WTC11 (cell line): ENCODE results near the gene ICAM3. TPM values are rescaled to one million over a fixed set of nuclear protein-coding genes. Genes with fewer than 3 reads are reported as not detected.
A peak's percentile ranks its signal among the peaks of the same experiment; 100 is the strongest.

Experiments
- ATAC-seq: fragments of 200-7000 bp; cut with Tn5 transposase; 2 replicates; pipeline ENCODE4 v1.10.0; 2021; ENCODE audit warnings: mild to moderate bottlenecking, moderate library complexity
- CTCF ChIA-PET: fragments of 300-600 bp; sonication (Branson Sonifier 250); formaldehyde crosslinking; loops from one replicate; lab custom pipeline; 2021; ENCODE audit warnings: antibody characterized with exemption; lab: Charles Lee
- POLR2A ChIA-PET: fragments of 350-600 bp; sonication (Branson Sonifier 250); formaldehyde crosslinking; loops from one replicate; lab custom pipeline; 2021; ENCODE audit warnings: antibody characterized with exemption; lab: Charles Lee
- DNase-seq: peaks from one replicate; pipeline ENCODE4 v3.0.0; 2021; ENCODE audit warnings: low spot score
- H3K27ac Mint-ChIP-seq: 2 replicates; pipeline ENCODE4 v1.8.0; 2021; ENCODE audit warnings: mixed read lengths
- H3K27me3 Mint-ChIP-seq: 2 replicates; pipeline ENCODE4 v1.8.0; 2021; ENCODE audit warnings: low read depth, mild to moderate bottlenecking, moderate library complexity, mixed read lengths
- H3K36me3 Mint-ChIP-seq: 2 replicates; pipeline ENCODE4 v1.8.0; 2021; ENCODE audit warnings: mixed read lengths
- H3K4me1 Mint-ChIP-seq: 2 replicates; pipeline ENCODE4 v1.8.0; 2022; ENCODE audit warnings: mixed read lengths
- H3K4me3 Mint-ChIP-seq: 2 replicates; pipeline ENCODE4 v1.8.0; 2021; ENCODE audit warnings: mild to moderate bottlenecking, moderate library complexity, mixed read lengths
- H3K9me3 Mint-ChIP-seq: 2 replicates; pipeline ENCODE4 v1.8.0; 2021; ENCODE audit warnings: mixed read lengths
- CREB1 ChIP-seq: sonication (generic); formaldehyde crosslinking; IDR thresholded peaks from 2 replicates; pipeline ENCODE4 v1.8.0; 2023; ENCODE audit warnings: mild to moderate bottlenecking, missing genetic modification reagents
- ELF4 ChIP-seq: sonication (generic); formaldehyde crosslinking; IDR thresholded peaks from 2 replicates; pipeline ENCODE4 v1.8.1; 2022; ENCODE audit warnings: low read depth, mild to moderate bottlenecking, moderate library complexity, missing genetic modification reagents
- FOXJ3 ChIP-seq: sonication (generic); formaldehyde crosslinking; IDR thresholded peaks from 2 replicates; pipeline ENCODE4 v1.9.0; 2021; ENCODE audit warnings: missing genetic modification reagents, mild to moderate bottlenecking, borderline replicate concordance
- GABPB1 ChIP-seq: sonication (generic); formaldehyde crosslinking; IDR thresholded peaks from 2 replicates; pipeline ENCODE4 v1.8.1; 2023; ENCODE audit warnings: mild to moderate bottlenecking, missing genetic modification reagents
- GRHL2 ChIP-seq: fragments of 250-450 bp; sonication (Bioruptor Pico); IDR thresholded peaks from 2 replicates; pipeline ENCODE4 v1.8.0; 2022; ENCODE audit warnings: mild to moderate bottlenecking, moderate library complexity; ENCODE audit not compliant: insufficient replicate concordance, severe bottlenecking
- NFYB ChIP-seq: sonication (generic); formaldehyde crosslinking; conservative IDR thresholded peaks from 2 replicates; pipeline ENCODE4 v1.8.0; 2022; ENCODE audit warnings: low read depth, missing genetic modification reagents
- NR1H2 ChIP-seq: sonication (generic); formaldehyde crosslinking; IDR thresholded peaks from 2 replicates; pipeline ENCODE4 v1.9.0; 2021; ENCODE audit warnings: mild to moderate bottlenecking, moderate library complexity, missing genetic modification reagents
- RORB ChIP-seq: fragments of 250-450 bp; sonication (Bioruptor Pico); IDR thresholded peaks from 2 replicates; pipeline ENCODE4 v1.9.0; 2021; ENCODE audit warnings: mild to moderate bottlenecking
- TCF7 ChIP-seq: sonication (generic); formaldehyde crosslinking; IDR thresholded peaks from 2 replicates; pipeline ENCODE4 v1.8.0; 2022; ENCODE audit warnings: mild to moderate bottlenecking, low read depth, missing genetic modification reagents, moderate library complexity
- TEAD4 ChIP-seq: sonication (generic); formaldehyde crosslinking; IDR thresholded peaks from 2 replicates; pipeline ENCODE4 v1.8.0; 2022; ENCODE audit warnings: mild to moderate bottlenecking, missing genetic modification reagents
- ZNF263 ChIP-seq: sonication (generic); formaldehyde crosslinking; IDR thresholded peaks from 2 replicates; pipeline ENCODE4 v1.8.1; 2022; ENCODE audit warnings: low read depth, mild to moderate bottlenecking, moderate library complexity, missing genetic modification reagents
- ZNF317 ChIP-seq: sonication (generic); formaldehyde crosslinking; IDR thresholded peaks from 2 replicates; pipeline ENCODE4 v1.8.1; 2023; ENCODE audit warnings: low read depth, mild to moderate bottlenecking, moderate library complexity, missing genetic modification reagents, borderline replicate concordance
- total RNA-seq: library from RNA; stranded (reverse); gene quantifications from 3 replicates; pipeline ENCODE4 v1.2.3, GENCODE V29; 2021
- TF ChIP-seq, protein P1 (sequence below): sonication (generic); formaldehyde crosslinking; IDR thresholded peaks from 2 replicates; pipeline ENCODE4 v1.8.0; 2022; ENCODE audit warnings: missing genetic modification reagents
- TF ChIP-seq, protein P2 (sequence below): fragments of 250-450 bp; sonication (Bioruptor Pico); IDR thresholded peaks from 2 replicates; pipeline ENCODE4 v2.1.2; 2022; ENCODE audit warnings: mild to moderate bottlenecking, moderate library complexity
- TF ChIP-seq, protein P3 (sequence below): sonication (generic); formaldehyde crosslinking; IDR thresholded peaks from 2 replicates; pipeline ENCODE4 v1.8.0; 2023; ENCODE audit warnings: mild to moderate bottlenecking, missing genetic modification reagents
- TF ChIP-seq, protein P4 (sequence below): sonication (generic); formaldehyde crosslinking; IDR thresholded peaks from 2 replicates; pipeline ENCODE4 v1.8.0; 2023; ENCODE audit warnings: missing genetic modification reagents, mild to moderate bottlenecking, borderline replicate concordance
- TF ChIP-seq, protein P5 (sequence below): fragments of 250-450 bp; sonication (Bioruptor Pico); IDR thresholded peaks from 2 replicates; pipeline ENCODE4 v1.9.0; 2021; ENCODE audit warnings: mild to moderate bottlenecking

ICAM3 gene
- total RNA-seq, 1 experiment from 2014 or later, result 18.7 TPM

DNA sequence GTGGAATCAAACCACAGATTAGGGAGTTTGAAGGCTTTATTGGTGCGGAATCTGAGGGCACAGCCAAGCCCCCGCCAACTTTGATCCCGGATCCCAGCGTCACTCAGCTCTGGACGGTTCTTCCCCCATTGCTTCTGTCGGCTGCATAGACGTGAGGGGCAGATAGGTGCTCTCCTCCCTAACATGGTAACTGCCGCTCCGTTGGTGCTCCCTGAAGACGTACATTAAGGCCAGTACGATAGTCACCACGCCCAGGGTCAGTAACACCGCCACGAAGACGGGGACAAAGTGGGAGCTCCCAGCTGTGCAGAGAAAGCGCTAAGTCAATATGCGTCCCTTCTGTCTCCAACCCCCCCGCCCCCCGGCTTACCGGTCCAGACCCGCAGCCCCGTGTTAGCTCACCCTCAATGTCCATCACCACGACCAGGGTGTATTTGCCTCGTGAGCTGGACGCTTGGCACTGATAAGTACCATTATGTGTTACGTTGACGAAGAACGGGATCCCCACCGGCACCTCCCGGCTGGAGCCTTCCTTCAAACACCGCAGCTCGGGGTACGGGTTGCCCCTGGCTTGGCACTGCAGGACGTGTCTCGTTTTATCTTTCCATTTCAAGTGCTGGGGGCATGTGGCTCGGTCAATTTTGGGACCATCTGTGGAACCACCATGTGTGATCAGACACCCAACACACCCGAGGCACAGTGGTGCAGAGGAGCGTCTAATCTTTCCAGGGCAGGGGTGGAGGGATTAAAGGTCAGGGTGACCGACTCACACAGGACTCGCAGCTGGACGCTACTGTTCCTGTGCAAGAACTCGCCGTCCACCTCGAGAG lies 5.5 kb downstream of the ICAM3 start:
- no peaks in the 10 kb centered on the region for H3K9me3 Mint-ChIP-seq
- TF ChIP-seq ZNF317 (no peak), ZNF263 (CRISPR knock-in tag) (peak; percentile 76; the same call in 1 of the 2 replicates), GABPB1 (CRISPR knock-in tag) (0 out of 2 replicates have a peak, but pooled peaks have one; percentile 2), RORB (CRISPR knock-in tag) (no peak)
- TF ChIP-seq, protein P1, sequence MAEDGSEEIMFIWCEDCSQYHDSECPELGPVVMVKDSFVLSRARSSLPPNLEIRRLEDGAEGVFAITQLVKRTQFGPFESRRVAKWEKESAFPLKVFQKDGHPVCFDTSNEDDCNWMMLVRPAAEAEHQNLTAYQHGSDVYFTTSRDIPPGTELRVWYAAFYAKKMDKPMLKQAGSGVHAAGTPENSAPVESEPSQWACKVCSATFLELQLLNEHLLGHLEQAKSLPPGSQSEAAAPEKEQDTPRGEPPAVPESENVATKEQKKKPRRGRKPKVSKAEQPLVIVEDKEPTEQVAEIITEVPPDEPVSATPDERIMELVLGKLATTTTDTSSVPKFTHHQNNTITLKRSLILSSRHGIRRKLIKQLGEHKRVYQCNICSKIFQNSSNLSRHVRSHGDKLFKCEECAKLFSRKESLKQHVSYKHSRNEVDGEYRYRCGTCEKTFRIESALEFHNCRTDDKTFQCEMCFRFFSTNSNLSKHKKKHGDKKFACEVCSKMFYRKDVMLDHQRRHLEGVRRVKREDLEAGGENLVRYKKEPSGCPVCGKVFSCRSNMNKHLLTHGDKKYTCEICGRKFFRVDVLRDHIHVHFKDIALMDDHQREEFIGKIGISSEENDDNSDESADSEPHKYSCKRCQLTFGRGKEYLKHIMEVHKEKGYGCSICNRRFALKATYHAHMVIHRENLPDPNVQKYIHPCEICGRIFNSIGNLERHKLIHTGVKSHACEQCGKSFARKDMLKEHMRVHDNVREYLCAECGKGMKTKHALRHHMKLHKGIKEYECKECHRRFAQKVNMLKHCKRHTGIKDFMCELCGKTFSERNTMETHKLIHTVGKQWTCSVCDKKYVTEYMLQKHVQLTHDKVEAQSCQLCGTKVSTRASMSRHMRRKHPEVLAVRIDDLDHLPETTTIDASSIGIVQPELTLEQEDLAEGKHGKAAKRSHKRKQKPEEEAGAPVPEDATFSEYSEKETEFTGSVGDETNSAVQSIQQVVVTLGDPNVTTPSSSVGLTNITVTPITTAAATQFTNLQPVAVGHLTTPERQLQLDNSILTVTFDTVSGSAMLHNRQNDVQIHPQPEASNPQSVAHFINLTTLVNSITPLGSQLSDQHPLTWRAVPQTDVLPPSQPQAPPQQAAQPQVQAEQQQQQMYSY (CRISPR knock-in tag), result no peak
- peaks cover 14% of the 10 kb centered on the region for H3K36me3 Mint-ChIP-seq
- H3K4me1 Mint-ChIP-seq, result peaks cover 23% of the 10 kb centered on the region
- peak overlapping the region; percentile 93 for H3K4me3 Mint-ChIP-seq
- H3K27me3 Mint-ChIP-seq, result peaks cover 10% of the 10 kb centered on the region
- no peak for DNase-seq
- CTCF ChIA-PET, result interaction anchor here (0.6 to 5.1 kb wide), 22 partner anchors 9 to 366 kb away, joined by 3 to 55 read pairs (median 4); partner anchors contain the start of genes FDX2, ICAM1, ICAM5 and TYK2
- peak overlapping the region; percentile 74; the same call in 1 of the 2 replicates for H3K27ac Mint-ChIP-seq
- POLR2A ChIA-PET, result interaction anchor here (0.6 to 1.9 kb wide), 14 partner anchors 10 to 1752 kb away, joined by 3 to 18 read pairs (median 4); partner anchors contain the start of genes ICAM1, ICAM5 and TYK2
- peak; percentile 16 for ATAC-seq

DNA sequence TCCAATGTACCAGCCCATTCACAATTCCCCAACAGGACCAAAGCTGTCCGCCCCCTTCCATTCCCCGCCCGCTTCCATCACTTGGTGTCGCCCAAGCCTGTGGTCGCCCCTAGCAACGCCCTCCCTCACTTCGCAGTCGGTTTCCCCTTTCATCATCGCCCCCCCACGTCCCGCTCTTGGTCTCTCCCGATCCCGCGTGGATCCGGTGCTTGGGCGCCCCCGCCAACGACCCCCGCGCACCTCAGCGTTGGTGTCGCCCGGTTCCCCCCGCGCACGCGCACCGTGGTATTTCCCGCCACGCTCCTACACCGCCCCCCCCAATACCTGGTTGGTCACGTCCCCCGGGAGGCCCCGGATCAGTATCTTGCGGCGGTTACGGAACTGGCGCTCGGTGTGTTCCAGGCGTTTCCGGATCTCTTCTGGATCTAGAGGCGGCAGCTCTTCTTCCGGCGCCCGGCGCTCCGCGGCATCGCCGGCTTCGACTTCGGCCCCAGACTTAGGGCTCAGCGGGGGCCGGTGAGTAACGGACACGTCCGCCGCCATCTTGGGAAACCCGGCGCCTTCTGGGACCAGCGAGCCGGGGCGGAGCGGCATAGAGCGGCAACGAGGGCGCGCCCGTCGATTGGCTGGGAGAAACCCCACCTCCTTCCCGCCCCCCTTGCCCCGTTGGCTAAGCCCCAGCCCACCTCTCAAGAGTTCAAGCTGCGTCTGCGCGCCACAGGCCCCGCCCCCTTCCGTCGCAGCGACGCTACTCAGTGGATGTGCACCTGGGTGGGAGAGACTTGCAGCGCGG lies 6.3 kb downstream of the ICAM3 start, which contains the start of gene RAVER1:
TSS of gene RAVER1 (minus strand) at position 565 of the 793 bp plus-strand sequence. CDS start at position 543, 22 bp downstream.
- no peaks in the 10 kb centered on the region for H3K9me3 Mint-ChIP-seq
- H3K36me3 Mint-ChIP-seq, result peaks cover 19% of the 10 kb centered on the region
- H3K27me3 Mint-ChIP-seq, result peaks cover 10% of the 10 kb centered on the region
- peak; percentile 98 for DNase-seq
- peaks cover 16% of the 10 kb centered on the region for H3K4me1 Mint-ChIP-seq
- ChIA-PET POLR2A (interaction anchor here (0.6 to 1.9 kb wide), 8 partner anchors 12 to 1753 kb away, joined by 3 to 18 read pairs (median 4); partner anchors contain the start of gene ICAM5), CTCF (interaction anchor here (0.6 to 5.1 kb wide), 18 partner anchors 10 to 366 kb away, joined by 3 to 55 read pairs (median 5); partner anchors contain the start of genes FDX2, ICAM1, ICAM5 and TYK2)
- H3K4me3 Mint-ChIP-seq, result peak within 1 kb of the TSS; percentile 93
- ATAC-seq, result peak; percentile 91
- H3K27ac Mint-ChIP-seq, result peak within 1 kb of the TSS; percentile 90
- peak; percentile 37; the same call in 1 of the 2 replicates for TF ChIP-seq TEAD4 (CRISPR knock-in tag)
- TF ChIP-seq, protein P2, sequence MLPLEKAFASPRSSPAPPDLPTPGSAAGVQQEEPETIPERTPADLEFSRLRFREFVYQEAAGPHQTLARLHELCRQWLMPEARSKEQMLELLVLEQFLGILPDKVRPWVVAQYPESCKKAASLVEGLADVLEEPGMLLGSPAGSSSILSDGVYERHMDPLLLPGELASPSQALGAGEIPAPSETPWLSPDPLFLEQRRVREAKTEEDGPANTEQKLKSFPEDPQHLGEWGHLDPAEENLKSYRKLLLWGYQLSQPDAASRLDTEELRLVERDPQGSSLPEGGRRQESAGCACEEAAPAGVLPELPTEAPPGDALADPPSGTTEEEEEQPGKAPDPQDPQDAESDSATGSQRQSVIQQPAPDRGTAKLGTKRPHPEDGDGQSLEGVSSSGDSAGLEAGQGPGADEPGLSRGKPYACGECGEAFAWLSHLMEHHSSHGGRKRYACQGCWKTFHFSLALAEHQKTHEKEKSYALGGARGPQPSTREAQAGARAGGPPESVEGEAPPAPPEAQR (CRISPR knock-in tag), result no peak
- TF ChIP-seq, protein P3, sequence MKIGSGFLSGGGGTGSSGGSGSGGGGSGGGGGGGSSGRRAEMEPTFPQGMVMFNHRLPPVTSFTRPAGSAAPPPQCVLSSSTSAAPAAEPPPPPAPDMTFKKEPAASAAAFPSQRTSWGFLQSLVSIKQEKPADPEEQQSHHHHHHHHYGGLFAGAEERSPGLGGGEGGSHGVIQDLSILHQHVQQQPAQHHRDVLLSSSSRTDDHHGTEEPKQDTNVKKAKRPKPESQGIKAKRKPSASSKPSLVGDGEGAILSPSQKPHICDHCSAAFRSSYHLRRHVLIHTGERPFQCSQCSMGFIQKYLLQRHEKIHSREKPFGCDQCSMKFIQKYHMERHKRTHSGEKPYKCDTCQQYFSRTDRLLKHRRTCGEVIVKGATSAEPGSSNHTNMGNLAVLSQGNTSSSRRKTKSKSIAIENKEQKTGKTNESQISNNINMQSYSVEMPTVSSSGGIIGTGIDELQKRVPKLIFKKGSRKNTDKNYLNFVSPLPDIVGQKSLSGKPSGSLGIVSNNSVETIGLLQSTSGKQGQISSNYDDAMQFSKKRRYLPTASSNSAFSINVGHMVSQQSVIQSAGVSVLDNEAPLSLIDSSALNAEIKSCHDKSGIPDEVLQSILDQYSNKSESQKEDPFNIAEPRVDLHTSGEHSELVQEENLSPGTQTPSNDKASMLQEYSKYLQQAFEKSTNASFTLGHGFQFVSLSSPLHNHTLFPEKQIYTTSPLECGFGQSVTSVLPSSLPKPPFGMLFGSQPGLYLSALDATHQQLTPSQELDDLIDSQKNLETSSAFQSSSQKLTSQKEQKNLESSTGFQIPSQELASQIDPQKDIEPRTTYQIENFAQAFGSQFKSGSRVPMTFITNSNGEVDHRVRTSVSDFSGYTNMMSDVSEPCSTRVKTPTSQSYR, result peak; percentile 58; the same call in 1 of the 2 replicates
- no peak for TF ChIP-seq CREB1 (CRISPR knock-in tag)
- TF ChIP-seq NFYB (CRISPR knock-in tag), result peak; percentile 60
- 0 out of 2 replicates have a peak, but pooled peaks have one; percentile 37 for TF ChIP-seq ELF4
- TF ChIP-seq GRHL2 (CRISPR knock-in tag), result no peak
- TF ChIP-seq, protein P4, sequence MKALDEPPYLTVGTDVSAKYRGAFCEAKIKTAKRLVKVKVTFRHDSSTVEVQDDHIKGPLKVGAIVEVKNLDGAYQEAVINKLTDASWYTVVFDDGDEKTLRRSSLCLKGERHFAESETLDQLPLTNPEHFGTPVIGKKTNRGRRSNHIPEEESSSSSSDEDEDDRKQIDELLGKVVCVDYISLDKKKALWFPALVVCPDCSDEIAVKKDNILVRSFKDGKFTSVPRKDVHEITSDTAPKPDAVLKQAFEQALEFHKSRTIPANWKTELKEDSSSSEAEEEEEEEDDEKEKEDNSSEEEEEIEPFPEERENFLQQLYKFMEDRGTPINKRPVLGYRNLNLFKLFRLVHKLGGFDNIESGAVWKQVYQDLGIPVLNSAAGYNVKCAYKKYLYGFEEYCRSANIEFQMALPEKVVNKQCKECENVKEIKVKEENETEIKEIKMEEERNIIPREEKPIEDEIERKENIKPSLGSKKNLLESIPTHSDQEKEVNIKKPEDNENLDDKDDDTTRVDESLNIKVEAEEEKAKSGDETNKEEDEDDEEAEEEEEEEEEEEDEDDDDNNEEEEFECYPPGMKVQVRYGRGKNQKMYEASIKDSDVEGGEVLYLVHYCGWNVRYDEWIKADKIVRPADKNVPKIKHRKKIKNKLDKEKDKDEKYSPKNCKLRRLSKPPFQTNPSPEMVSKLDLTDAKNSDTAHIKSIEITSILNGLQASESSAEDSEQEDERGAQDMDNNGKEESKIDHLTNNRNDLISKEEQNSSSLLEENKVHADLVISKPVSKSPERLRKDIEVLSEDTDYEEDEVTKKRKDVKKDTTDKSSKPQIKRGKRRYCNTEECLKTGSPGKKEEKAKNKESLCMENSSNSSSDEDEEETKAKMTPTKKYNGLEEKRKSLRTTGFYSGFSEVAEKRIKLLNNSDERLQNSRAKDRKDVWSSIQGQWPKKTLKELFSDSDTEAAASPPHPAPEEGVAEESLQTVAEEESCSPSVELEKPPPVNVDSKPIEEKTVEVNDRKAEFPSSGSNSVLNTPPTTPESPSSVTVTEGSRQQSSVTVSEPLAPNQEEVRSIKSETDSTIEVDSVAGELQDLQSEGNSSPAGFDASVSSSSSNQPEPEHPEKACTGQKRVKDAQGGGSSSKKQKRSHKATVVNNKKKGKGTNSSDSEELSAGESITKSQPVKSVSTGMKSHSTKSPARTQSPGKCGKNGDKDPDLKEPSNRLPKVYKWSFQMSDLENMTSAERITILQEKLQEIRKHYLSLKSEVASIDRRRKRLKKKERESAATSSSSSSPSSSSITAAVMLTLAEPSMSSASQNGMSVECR (CRISPR knock-in tag), result peak; percentile 70
- no peak for TF ChIP-seq TCF7 (CRISPR knock-in tag)
- TF ChIP-seq NR1H2 (CRISPR knock-in tag), result no peak
- TF ChIP-seq, protein P5, sequence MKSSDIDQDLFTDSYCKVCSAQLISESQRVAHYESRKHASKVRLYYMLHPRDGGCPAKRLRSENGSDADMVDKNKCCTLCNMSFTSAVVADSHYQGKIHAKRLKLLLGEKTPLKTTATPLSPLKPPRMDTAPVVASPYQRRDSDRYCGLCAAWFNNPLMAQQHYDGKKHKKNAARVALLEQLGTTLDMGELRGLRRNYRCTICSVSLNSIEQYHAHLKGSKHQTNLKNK, result no peak
- TF ChIP-seq FOXJ3 (CRISPR knock-in tag), result no peak
